Measurements from ENCODE around the gene GHRL.
"Not testable (repeated sequence)": the region's sequence is repeated elsewhere in the genome, so short reads cannot be mapped to it uniquely, and the experiment has no call there.

Gene GHRL

DNA sequence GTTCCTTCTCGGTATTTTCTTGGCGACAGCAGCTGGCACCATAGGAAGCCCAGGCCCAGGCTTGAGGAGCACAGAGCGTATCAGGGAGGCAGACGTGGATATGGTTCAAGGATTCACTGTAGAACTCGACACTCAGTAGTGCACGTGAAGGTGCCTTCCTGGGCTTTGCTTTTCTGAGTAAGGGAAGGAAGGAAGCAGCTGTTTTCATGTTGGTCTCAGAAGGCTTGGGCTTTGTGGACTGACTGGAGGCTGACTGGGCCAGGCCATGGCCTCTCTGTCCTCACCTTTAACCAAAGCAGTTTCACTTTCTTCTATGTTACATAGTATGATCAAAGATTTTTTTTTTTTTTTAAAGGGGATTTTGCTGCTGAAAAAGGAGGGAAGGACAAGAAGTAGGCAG lies 6.9 kb upstream of the GHRL start:
- peaks cover 54% of the 10 kb centered on the region for H3K36me3 ChIP-seq
- H3K4me3 ChIP-seq (ENCODE audit: low read depth in 1 of 2, low read length in 1 of 2): no peak overlapping the region
- no peaks in the 10 kb centered on the region for H3K27me3 ChIP-seq
- TF ChIP-seq, protein P1, sequence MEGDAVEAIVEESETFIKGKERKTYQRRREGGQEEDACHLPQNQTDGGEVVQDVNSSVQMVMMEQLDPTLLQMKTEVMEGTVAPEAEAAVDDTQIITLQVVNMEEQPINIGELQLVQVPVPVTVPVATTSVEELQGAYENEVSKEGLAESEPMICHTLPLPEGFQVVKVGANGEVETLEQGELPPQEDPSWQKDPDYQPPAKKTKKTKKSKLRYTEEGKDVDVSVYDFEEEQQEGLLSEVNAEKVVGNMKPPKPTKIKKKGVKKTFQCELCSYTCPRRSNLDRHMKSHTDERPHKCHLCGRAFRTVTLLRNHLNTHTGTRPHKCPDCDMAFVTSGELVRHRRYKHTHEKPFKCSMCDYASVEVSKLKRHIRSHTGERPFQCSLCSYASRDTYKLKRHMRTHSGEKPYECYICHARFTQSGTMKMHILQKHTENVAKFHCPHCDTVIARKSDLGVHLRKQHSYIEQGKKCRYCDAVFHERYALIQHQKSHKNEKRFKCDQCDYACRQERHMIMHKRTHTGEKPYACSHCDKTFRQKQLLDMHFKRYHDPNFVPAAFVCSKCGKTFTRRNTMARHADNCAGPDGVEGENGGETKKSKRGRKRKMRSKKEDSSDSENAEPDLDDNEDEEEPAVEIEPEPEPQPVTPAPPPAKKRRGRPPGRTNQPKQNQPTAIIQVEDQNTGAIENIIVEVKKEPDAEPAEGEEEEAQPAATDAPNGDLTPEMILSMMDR (IDR thresholded peaks at IDR 0.05): no peak
- peaks cover under 1 to 1% of the 10 kb centered on the region in 2 experiments for H3K4me1 ChIP-seq (ENCODE audit: control insufficient read depth in 1 of 2, insufficient read depth in 1 of 2, low read depth in 1 of 2, low read length in 1 of 2)
- no peaks in the 10 kb centered on the region for H3K9me3 ChIP-seq
- H3K27ac ChIP-seq: peak overlapping the region; percentile 35

DNA sequence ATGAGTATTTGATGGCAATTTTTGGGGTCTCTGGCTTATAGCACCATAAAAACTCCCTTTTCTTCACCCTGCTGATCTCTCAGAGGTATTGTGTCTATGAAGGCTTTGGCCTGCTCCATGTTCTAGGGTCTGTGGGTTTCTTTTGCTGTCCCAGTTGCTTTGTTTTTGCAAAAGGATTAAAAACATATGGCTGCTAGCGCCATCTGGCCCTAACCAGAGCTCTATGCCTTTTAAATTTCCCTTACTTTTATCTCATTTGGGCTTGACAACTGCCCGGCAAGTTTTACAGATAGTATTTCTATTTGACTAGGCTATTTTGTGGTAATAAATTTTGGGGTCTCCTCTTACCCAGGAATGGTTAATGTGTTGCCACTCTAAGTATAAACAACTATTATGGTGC lies 6.4 kb upstream of the GHRL start:
- Histone ChIP-seq H3K4me1 (ENCODE audit: control insufficient read depth in 1 of 2, insufficient read depth in 1 of 2, low read depth in 1 of 2, low read length in 1 of 2) (peaks cover 6% of the 10 kb centered on the region in 2 experiments), H3K27ac (peak overlapping the region; percentile 35), H3K4me3 (ENCODE audit: low read depth in 1 of 2, low read length in 1 of 2) (no peak overlapping the region), H3K9me3 (no peaks in the 10 kb centered on the region), H3K27me3 (no peaks in the 10 kb centered on the region), H3K36me3 (peaks cover 49% of the 10 kb centered on the region)
- TF ChIP-seq, protein P1 (IDR thresholded peaks at IDR 0.05): no peak

DNA sequence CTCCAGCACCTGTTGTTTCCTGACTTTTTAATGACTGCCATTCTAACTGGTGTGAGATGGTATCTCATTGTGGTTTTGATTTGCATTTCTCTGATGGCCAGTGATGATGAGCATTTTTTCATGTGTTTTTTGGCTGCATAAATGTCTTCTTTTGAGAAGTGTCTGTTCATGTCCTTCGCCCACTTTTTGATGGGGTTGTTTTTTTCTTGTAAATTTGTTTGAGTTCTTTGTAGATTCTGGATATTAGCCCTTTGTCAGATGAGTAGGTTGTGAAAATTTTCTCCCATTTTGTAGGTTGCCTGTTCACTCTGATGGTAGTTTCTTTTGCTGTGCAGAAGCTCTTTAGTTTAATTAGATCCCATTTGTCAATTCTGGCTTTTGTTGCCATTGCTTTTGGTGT lies 5.3 kb upstream of the GHRL start:
- H3K27me3 ChIP-seq; H3K27ac ChIP-seq; H3K4me3 ChIP-seq (ENCODE audit: low read depth in 1 of 2, low read length in 1 of 2); H3K9me3 ChIP-seq: not testable (repeated sequence)
- Histone ChIP-seq H3K36me3 (peaks cover 38% of the 10 kb centered on the region), H3K4me1 (ENCODE audit: control insufficient read depth in 1 of 2, insufficient read depth in 1 of 2, low read depth in 1 of 2, low read length in 1 of 2) (peaks cover 17% of the 10 kb centered on the region in 2 experiments)

DNA sequence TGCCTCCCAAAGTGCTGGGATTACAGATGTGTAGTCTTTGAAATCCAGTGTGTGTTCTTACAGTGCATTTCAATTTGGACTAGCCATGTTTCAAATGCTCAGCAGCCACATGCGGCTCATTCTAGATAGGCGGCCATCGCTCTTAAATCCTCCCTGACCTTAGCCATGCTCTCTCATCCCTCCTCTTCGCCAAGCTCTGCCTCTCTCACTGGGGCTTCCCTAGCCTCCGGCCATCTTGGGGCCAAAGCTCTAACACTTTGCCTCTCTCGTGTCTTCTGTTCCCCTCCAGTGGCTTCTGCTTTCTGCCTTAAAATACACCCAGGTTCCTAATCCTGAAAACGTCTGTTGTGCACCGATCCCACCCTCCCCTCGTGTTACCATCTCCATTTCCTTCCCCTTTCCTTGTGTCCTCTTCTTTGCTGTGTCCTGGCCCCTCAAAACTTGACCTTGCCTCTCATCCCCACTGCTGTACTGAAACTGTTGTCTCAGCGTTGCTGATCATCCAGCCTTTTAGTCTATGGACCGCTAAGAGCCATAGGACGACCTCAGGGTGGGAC lies 1.4 kb upstream of the GHRL start:
- Histone ChIP-seq H3K4me1 (ENCODE audit: control insufficient read depth in 1 of 2, insufficient read depth in 1 of 2, low read depth in 1 of 2, low read length in 1 of 2) (peaks cover 36 to 38% of the 10 kb centered on the region in 2 experiments), H3K9me3 (no peaks in the 10 kb centered on the region), H3K27me3 (no peaks in the 10 kb centered on the region), H3K36me3 (peaks cover 27% of the 10 kb centered on the region), H3K4me3 (ENCODE audit: low read depth in 1 of 2, low read length in 1 of 2) (peak overlapping the region in 1 of 2 experiments; percentile 67), H3K27ac (peak overlapping the region; percentile 96)
- TF ChIP-seq, protein P1 (IDR thresholded peaks at IDR 0.05): no peak

DNA sequence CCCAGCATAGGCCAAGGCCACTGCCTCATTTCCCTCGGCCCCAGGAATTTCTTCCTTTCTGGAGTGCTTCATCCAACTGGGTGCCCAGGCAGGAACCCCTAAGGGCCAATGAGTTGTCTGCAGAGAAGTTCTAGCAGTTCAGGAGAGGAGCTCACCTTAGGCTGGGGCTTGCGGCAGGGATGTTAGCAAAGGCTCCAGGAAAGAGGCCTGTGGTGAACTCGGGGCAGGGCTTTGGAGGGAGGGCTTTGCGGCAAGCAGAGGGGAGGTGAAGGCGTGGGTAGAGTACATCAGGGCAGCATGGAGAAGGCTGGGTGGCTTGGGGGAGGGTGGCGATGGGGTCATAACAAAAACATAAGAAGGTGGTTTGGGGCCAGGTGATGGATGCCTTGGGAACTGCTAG lies 1.1 kb downstream of the GHRL start:
- Histone ChIP-seq H3K27ac (peak overlapping the region; percentile 96), H3K27me3 (no peaks in the 10 kb centered on the region), H3K4me1 (ENCODE audit: control insufficient read depth in 1 of 2, insufficient read depth in 1 of 2, low read depth in 1 of 2, low read length in 1 of 2) (peaks cover 36 to 38% of the 10 kb centered on the region in 2 experiments), H3K36me3 (peaks cover 45% of the 10 kb centered on the region), H3K9me3 (no peaks in the 10 kb centered on the region), H3K4me3 (ENCODE audit: low read depth in 1 of 2, low read length in 1 of 2) (peak overlapping the region; percentile 60 to 67)
- TF ChIP-seq, protein P1 (IDR thresholded peaks at IDR 0.05): no peak

DNA sequence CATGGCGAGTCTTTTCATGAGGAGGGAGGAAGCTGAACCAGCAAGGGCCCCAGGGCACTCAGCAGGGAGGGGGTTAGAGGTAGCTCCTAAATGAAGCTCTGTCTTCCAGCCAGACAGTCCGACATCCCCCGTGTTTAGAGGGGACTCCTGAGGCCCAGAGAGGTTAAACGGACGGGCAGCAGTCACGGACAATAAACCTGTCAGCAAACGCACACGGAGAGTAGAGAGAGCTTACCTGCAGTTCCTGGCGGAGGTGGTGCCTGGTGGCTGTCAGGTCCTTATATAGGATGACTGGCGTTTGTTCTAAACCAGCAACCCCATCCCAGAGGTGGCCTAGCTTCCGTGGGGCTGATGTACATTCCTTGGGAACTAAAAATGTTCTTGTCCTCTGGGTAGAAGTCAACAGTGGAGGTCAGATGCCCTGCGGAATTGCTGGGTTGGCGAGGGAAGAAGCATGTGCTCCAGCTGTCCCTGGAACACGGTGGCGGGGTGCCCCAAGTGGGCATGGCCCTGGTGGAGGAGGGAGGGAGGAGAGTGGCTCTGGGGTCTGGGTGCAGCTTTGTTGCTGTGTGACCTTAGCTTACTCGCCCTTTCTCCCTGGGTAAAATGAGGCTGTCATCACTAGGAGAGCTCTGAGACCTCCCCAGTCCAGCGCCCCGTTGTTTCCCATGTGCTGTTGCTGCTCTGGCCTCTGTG lies 2.1 kb downstream of the GHRL start:
- Histone ChIP-seq H3K27ac (peak overlapping the region; percentile 96), H3K9me3 (no peaks in the 10 kb centered on the region), H3K27me3 (no peaks in the 10 kb centered on the region), H3K4me3 (ENCODE audit: low read depth in 1 of 2, low read length in 1 of 2) (no peak overlapping the region), H3K36me3 (peaks cover 54% of the 10 kb centered on the region), H3K4me1 (ENCODE audit: control insufficient read depth in 1 of 2, insufficient read depth in 1 of 2, low read depth in 1 of 2, low read length in 1 of 2) (peaks cover 36 to 38% of the 10 kb centered on the region in 2 experiments)
- TF ChIP-seq, protein P1 (IDR thresholded peaks at IDR 0.05): no peak

Measured in neutrophil (primary cell).